Measurements from ENCODE around the gene TLE7.

Gene TLE7

DNA sequence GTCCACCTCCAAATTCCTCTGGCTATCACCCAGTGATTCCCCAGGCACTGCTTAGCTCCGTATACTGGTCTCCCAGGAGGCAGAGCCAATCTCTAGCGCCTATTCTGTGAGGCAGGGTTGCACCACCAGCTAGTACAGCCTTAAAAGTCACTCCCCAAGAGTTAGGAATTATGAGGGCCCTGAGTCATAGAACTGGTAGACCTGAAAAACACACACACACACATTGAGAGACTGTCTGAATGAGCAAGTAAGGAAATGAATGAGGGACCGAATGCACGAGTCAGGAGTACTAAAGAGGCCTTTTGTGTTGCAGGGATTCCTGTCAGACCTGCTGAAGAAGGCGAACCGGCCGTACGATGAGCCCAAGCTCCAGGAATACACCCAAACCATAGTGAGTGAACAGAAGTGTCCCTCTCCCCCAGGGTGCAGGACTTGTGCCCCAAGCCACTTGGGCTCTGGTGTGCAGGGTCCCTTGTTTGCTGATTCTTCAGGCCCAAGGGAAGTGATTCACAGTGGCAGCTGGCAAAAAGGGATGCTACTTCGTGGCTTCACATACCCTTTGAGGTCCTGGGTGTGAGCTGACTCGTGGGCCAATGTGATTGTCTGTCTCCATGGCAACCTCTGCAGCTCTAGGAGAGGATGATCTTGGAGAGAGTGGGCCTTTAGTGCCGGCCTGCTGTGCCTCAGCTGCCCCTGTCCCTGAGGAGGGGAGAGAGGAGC is 58.6 kb downstream of the TLE7 start:
- FAIRE-seq (peak; percentile 40), DNase-seq (ENCODE audit: insufficient read length, low spot score) (no peak)

DNA sequence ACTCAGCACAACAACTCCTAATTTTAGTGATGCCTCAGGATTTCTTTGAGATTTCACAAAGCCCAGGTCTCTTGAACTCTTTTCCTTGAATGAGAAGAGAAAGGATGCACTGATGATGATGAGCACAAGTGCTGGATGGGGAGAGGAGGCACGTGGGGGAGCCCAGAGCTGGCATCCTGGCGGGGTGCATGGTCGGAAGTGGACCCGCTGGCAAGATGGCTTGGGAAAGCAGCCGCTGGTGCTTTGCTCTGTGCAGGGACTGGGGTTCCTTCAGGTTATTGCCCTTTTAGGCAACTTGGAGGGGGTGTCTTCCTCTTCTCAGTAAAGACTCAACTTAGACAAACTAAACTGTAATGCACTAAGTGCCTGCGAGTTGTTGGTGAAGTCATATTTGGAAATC is 61.0 kb downstream of the TLE7 start:
- FAIRE-seq (peak; percentile 4), DNase-seq (ENCODE audit: insufficient read length, low spot score) (no peak)
